Liver (tissue), 3 donors: Measurements from ENCODE around the gene FGF19.

Experiments used
- EGR1 ChIP-seq, 2 donors: IDR thresholded peaks; 2 replicates each; pipeline ENCODE4 v1.6.1; 2016 to 2018; ENCODE audit warnings: antibody characterized with exemption in 2 of 2, low read depth in 2 of 2
- GABPA ChIP-seq, 2 donors: IDR thresholded peaks in 1 of 2; conservative IDR thresholded peaks in 1 of 2; 2 replicates each; pipeline ENCODE4 v1.6.1; 2016; ENCODE audit warnings: antibody characterized with exemption in 2 of 2, mild to moderate bottlenecking in 1 of 2, moderate library complexity in 1 of 2
- RAD21 ChIP-seq, 2 donors: IDR thresholded peaks; 2 replicates each; pipeline ENCODE4 v1.6.1; 2016; ENCODE audit warnings: antibody characterized with exemption in 2 of 2, mild to moderate bottlenecking in 2 of 2
- TAF1 ChIP-seq: conservative IDR thresholded peaks from 2 replicates; pipeline ENCODE4 v1.6.1; 2016; ENCODE audit warnings: antibody characterized with exemption, mild to moderate bottlenecking
- ZBTB33 ChIP-seq: IDR thresholded peaks from 2 replicates; pipeline ENCODE4 v1.6.1; 2016; ENCODE audit warnings: antibody characterized with exemption
- TF ChIP-seq, protein P1 (sequence below): fragments of 150-350 bp; IDR thresholded peaks from 2 replicates; pipeline ENCODE4 v1.5.1; 2017; ENCODE audit warnings: improper control_type of control experiment, low read depth, low read length; ENCODE audit not compliant: missing input control
- TF ChIP-seq, protein P2 (sequence below): IDR thresholded peaks from 2 replicates; pipeline ENCODE4 v1.6.1; 2016; ENCODE audit warnings: antibody characterized with exemption, mild to moderate bottlenecking
- donor health status: healthy.
- donor health status: healthy.

DNA sequence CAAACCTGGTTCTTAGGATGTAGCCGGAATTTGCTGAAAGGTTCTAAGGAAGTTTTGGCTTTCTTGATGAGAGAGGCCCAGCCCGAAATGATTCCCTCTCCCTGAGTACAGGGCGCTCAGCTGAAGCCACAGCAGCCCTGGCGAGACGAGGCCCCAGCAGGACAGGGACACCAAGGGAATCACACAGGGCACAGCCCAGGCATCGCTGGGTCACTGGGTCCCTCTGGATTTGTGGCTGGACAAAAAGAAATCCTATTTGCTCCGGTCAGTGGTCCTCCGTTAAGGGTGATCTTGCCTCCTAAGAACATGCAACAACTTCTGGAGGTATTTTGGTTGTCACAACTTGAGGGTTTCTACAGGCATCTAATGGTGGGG, 6.4 kb downstream of the FGF19 start:
- TF ChIP-seq, protein P1, sequence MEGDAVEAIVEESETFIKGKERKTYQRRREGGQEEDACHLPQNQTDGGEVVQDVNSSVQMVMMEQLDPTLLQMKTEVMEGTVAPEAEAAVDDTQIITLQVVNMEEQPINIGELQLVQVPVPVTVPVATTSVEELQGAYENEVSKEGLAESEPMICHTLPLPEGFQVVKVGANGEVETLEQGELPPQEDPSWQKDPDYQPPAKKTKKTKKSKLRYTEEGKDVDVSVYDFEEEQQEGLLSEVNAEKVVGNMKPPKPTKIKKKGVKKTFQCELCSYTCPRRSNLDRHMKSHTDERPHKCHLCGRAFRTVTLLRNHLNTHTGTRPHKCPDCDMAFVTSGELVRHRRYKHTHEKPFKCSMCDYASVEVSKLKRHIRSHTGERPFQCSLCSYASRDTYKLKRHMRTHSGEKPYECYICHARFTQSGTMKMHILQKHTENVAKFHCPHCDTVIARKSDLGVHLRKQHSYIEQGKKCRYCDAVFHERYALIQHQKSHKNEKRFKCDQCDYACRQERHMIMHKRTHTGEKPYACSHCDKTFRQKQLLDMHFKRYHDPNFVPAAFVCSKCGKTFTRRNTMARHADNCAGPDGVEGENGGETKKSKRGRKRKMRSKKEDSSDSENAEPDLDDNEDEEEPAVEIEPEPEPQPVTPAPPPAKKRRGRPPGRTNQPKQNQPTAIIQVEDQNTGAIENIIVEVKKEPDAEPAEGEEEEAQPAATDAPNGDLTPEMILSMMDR, result no peak
- TF ChIP-seq ZBTB33 (no peak), EGR1 (IDR thresholded peaks at IDR 0.05; ENCODE audit: low read depth in 2 of 2) (no peak), GABPA (IDR thresholded peaks at IDR 0.05 in 1 of 2, conservative IDR thresholded peaks at IDR 0.05 in 1 of 2) (no peak), RAD21 (IDR thresholded peaks at IDR 0.05) (no peak), TAF1 (no peak)
- TF ChIP-seq, protein P2, sequence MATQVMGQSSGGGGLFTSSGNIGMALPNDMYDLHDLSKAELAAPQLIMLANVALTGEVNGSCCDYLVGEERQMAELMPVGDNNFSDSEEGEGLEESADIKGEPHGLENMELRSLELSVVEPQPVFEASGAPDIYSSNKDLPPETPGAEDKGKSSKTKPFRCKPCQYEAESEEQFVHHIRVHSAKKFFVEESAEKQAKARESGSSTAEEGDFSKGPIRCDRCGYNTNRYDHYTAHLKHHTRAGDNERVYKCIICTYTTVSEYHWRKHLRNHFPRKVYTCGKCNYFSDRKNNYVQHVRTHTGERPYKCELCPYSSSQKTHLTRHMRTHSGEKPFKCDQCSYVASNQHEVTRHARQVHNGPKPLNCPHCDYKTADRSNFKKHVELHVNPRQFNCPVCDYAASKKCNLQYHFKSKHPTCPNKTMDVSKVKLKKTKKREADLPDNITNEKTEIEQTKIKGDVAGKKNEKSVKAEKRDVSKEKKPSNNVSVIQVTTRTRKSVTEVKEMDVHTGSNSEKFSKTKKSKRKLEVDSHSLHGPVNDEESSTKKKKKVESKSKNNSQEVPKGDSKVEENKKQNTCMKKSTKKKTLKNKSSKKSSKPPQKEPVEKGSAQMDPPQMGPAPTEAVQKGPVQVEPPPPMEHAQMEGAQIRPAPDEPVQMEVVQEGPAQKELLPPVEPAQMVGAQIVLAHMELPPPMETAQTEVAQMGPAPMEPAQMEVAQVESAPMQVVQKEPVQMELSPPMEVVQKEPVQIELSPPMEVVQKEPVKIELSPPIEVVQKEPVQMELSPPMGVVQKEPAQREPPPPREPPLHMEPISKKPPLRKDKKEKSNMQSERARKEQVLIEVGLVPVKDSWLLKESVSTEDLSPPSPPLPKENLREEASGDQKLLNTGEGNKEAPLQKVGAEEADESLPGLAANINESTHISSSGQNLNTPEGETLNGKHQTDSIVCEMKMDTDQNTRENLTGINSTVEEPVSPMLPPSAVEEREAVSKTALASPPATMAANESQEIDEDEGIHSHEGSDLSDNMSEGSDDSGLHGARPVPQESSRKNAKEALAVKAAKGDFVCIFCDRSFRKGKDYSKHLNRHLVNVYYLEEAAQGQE, result no peak
